CD4-positive, CD25-positive, alpha-beta regulatory T cell (primary cell): Measurements from ENCODE around the gene GARIN1A. TPM values are rescaled to one million over a fixed set of nuclear protein-coding genes. Genes with fewer than 3 reads are reported as not detected.
A peak's percentile ranks its signal among the peaks of the same experiment; 100 is the strongest.
"Not testable (repeated sequence)": the region's sequence is repeated elsewhere in the genome, so short reads cannot be mapped to it uniquely, and the experiment has no call there.

Experiments
- ATAC-seq, 2 donors: fragments of 150-1000 bp; cut with Tn5 transposase; one replicate each; pipeline ENCODE4 v1.10.0; 2021; ENCODE audit warnings: low read depth in 2 of 2, moderate number of reproducible peaks in 2 of 2, moderate library complexity in 1 of 2
- DNase-seq, 3 donors: peaks; one replicate each; pipeline versions ENCODE4 v3.0.0 to v3.0.0-alpha.2; 2012 to 2022; ENCODE audit warnings: mixed read lengths in 1 of 3
- H3K27ac ChIP-seq: one replicate; pipeline ENCODE4 v1.7.0; 2013; ENCODE audit warnings: mild to moderate bottlenecking, low read length; ENCODE audit not compliant: insufficient read depth, poor library complexity, severe bottlenecking
- H3K27me3 ChIP-seq: one replicate; pipeline ENCODE4 v1.7.0; 2013; ENCODE audit warnings: low read length; ENCODE audit not compliant: control insufficient read depth, insufficient read depth
- H3K36me3 ChIP-seq: one replicate; pipeline ENCODE4 v1.7.0; 2013; ENCODE audit warnings: mild to moderate bottlenecking, low read length, moderate library complexity; ENCODE audit not compliant: control insufficient read depth, insufficient read depth
- H3K4me1 ChIP-seq: 2 replicates; pipeline ENCODE4 v1.7.0; 2013; ENCODE audit warnings: mild to moderate bottlenecking, low read length; ENCODE audit not compliant: insufficient read depth, control insufficient read depth, poor library complexity, severe bottlenecking
- H3K4me3 ChIP-seq: one replicate; pipeline ENCODE4 v1.7.0; 2013; ENCODE audit warnings: low read depth, mild to moderate bottlenecking, low read length, moderate library complexity
- H3K9me3 ChIP-seq, 2 experiments: 1 replicate in 1 of 2; 2 replicates in 1 of 2; pipeline ENCODE4 v1.7.0; 2013; ENCODE audit warnings: low read length in 2 of 2, mild to moderate bottlenecking in 1 of 2, moderate library complexity in 1 of 2; ENCODE audit not compliant: control insufficient read depth in 2 of 2
- H3K27ac Mint-ChIP-seq, 3 donors: one replicate each; pipeline ENCODE4 v1.8.0; 2020 to 2022; ENCODE audit warnings: mild to moderate bottlenecking in 3 of 3, mixed read lengths in 3 of 3, moderate library complexity in 2 of 3
- H3K27me3 Mint-ChIP-seq: one replicate; pipeline ENCODE4 v1.8.0; 2022; ENCODE audit warnings: mild to moderate bottlenecking, mixed read lengths
- H3K36me3 Mint-ChIP-seq: one replicate; pipeline ENCODE4 v1.8.0; 2020; ENCODE audit warnings: mixed read lengths
- H3K4me1 Mint-ChIP-seq, 4 donors: one replicate each; pipeline ENCODE4 v1.8.0; 2020 to 2022; ENCODE audit warnings: mixed read lengths in 4 of 4, mild to moderate bottlenecking in 1 of 4
- H3K4me3 Mint-ChIP-seq, 4 donors: one replicate each; pipeline ENCODE4 v1.8.0; 2020 to 2022; ENCODE audit warnings: mild to moderate bottlenecking in 4 of 4, mixed read lengths in 4 of 4, moderate library complexity in 3 of 4
- H3K9me3 Mint-ChIP-seq, 7 donors: one replicate each; pipeline ENCODE4 v1.8.0; 2020 to 2022; ENCODE audit warnings: mixed read lengths in 7 of 7, mild to moderate bottlenecking in 3 of 7, moderate library complexity in 2 of 7
- polyA plus RNA-seq, 4 donors: library from polyadenylated mRNA; unstranded; fragments of 300-500 nt; fragmentation: Illumina TruSeq; gene quantifications; one replicate each; pipeline ENCODE4 v1.2.3, GENCODE V29; 2021
- total RNA-seq: library from RNA; stranded (reverse); gene quantifications from one replicate; pipeline ENCODE4 v1.2.3, GENCODE V29; 2022

The GARIN1A gene
- total RNA-seq (1.9 TPM), polyA plus RNA-seq (under 1 TPM in 1 of 4 donors, not detected in 3; 0.14 TPM)

DNA sequence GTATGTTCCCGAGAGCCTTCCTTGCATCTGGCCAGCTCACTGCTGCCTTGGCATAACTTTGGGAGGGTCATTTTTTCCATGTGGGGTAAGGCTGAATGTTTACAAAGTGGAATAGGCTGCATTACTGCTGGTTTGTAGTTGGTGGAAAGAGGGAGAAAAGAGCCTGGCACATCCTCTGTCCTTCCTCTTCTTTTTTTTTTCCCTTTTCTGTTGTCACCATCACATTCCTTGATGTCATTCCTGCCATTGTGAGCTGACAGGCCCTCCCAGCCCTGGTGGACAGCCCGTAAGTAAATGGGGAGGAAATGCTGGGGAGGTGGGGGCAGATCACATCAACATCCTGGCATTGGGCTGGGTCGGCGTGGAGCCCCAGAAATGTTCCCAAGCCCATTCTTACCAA lies at the start of gene GARIN1A:
Gene GARIN1A, plus strand, starts transcription at position 301 of the 400 bp plus-strand sequence. CDS start 106 bp downstream, outside the sequence.
- Mint-ChIP-seq H3K27ac (peak within 1 kb of the TSS in 2 of 3 donors; percentile 23 to 49), H3K4me1 (peaks cover 0 to 10% (median 2%) of the 10 kb centered on the region in 4 donors), H3K27me3 (peaks cover 24% of the 10 kb centered on the region), H3K9me3 (peaks cover 0 to 1% (median 0%) of the 10 kb centered on the region in 7 donors), H3K36me3 (no peaks in the 10 kb centered on the region), H3K4me3 (no peak within 1 kb of the TSS)
- ATAC-seq = no peak
- Histone ChIP-seq H3K27me3 (peaks cover 4% of the 10 kb centered on the region), H3K27ac (no peak within 1 kb of the TSS), H3K36me3 (no peaks in the 10 kb centered on the region), H3K4me1 (no peaks in the 10 kb centered on the region), H3K9me3 (no peaks in the 10 kb centered on the region), H3K4me3 (no peak within 1 kb of the TSS)
- no peak for DNase-seq

DNA sequence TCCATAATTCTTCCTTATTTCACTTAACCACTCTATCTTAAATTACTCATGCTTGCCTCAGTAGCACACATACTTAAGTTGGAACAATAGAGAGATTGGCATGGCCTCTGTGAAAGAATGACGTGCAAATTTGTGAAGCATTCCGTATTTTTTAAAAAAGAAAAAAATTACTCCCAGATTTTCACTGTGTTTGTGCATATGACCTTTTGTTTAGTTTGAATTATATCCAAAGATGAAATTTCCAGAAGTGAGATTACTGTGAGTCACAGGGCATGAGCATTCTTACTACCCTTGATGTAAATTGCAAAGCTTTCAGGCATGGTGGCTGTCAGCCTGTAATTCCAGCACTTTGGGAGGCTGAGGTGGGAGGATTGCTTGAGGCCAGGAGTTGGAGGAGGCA lies 45.0 kb upstream of the GARIN1A start:
- H3K27ac Mint-ChIP-seq, ATAC-seq, H3K27ac ChIP-seq, H3K9me3 ChIP-seq, H3K27me3 Mint-ChIP-seq, H3K9me3 Mint-ChIP-seq, H3K4me3 Mint-ChIP-seq, DNase-seq, H3K27me3 ChIP-seq, H3K4me1 Mint-ChIP-seq, H3K4me1 ChIP-seq, H3K4me3 ChIP-seq: not testable (repeated sequence)
- peaks cover 53% of the 10 kb centered on the region for H3K36me3 ChIP-seq
- peaks cover 28% of the 10 kb centered on the region for H3K36me3 Mint-ChIP-seq

DNA sequence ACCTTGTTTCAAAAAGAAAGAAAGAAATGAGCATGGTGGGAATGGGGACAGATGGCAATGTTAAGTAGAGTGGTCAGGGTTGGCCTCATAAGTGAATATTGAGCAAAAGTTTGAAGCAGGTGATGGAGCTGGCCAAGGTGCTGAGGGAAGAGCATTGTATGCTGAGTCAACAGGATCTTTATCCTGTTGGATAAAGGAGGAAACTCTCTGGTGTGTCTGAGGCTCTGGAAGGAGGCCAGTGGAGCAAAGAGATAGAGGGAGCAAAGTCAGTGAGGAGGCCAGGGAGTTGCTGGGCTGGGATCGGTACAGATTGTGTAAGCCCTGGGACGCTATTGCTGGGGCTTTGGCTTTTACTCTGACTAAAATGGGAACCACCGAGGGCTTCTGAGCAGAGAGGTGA lies 38.2 kb upstream of the GARIN1A start:
- not testable (repeated sequence) for H3K27ac ChIP-seq, H3K9me3 Mint-ChIP-seq, DNase-seq, H3K27me3 Mint-ChIP-seq, H3K4me3 Mint-ChIP-seq, H3K27me3 ChIP-seq, ATAC-seq, H3K9me3 ChIP-seq, H3K4me1 ChIP-seq, H3K4me1 Mint-ChIP-seq, H3K4me3 ChIP-seq
- H3K36me3 Mint-ChIP-seq = peaks cover 27% of the 10 kb centered on the region
- peak overlapping the region in 2 of 3 donors; percentile 1 to 20 for H3K27ac Mint-ChIP-seq
- peaks cover 32% of the 10 kb centered on the region for H3K36me3 ChIP-seq

DNA sequence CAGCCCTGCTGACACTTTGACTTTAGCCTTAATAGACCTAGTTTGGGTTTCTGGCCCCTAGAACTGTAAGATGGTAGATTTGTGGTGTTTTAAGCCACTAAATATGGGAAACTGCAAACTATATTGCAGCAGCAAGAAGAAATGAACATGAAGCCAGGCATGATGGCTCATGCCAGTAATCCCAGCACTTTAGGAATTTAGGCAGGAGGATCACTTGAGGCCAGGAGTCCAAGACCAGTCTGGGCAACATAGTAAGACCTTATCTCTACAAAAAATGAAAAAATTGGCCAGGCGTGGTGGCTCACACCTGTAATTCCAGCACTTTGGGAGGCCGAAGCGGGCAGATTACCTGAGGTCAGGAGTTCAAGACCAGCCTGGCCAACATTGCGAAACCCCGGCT lies 26.9 kb upstream of the GARIN1A start:
- H3K36me3 Mint-ChIP-seq, H3K9me3 ChIP-seq, H3K27ac Mint-ChIP-seq, H3K9me3 Mint-ChIP-seq, H3K27me3 Mint-ChIP-seq, H3K4me3 Mint-ChIP-seq, ATAC-seq, H3K27me3 ChIP-seq, H3K4me1 Mint-ChIP-seq, DNase-seq, H3K4me1 ChIP-seq, H3K27ac ChIP-seq, H3K4me3 ChIP-seq: not testable (repeated sequence)
- H3K36me3 ChIP-seq = peaks cover 15% of the 10 kb centered on the region

DNA sequence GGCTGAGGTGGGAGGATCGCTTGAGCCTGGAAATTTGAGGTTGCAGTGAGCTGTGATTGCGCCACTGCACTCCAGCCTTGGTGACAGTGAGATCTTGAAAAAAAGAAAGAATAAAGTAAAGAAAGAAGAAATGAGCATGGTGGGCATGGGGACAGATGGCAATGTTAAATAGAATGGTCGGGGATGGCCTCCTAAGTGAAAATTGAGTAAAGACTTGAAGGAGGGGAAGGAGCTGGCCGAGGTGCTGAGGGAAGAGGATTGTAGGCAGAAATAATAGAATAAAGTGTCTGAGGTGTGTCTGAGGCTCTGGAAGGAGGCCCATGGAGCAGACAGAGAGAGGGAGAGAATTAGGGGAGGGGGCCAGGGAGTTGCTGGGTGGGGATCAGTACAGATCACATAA lies 26.2 kb upstream of the GARIN1A start:
- peaks cover 14% of the 10 kb centered on the region for H3K36me3 ChIP-seq
- H3K27me3 ChIP-seq, DNase-seq, H3K36me3 Mint-ChIP-seq, H3K4me3 ChIP-seq, ATAC-seq, H3K27me3 Mint-ChIP-seq, H3K27ac ChIP-seq, H3K4me1 ChIP-seq, H3K9me3 ChIP-seq, H3K4me1 Mint-ChIP-seq, H3K9me3 Mint-ChIP-seq: not testable (repeated sequence)
- peak overlapping the region in 1 of 3 donors; percentile 82 for H3K27ac Mint-ChIP-seq
- peak overlapping the region in 1 of 4 donors; percentile 47 for H3K4me3 Mint-ChIP-seq

DNA sequence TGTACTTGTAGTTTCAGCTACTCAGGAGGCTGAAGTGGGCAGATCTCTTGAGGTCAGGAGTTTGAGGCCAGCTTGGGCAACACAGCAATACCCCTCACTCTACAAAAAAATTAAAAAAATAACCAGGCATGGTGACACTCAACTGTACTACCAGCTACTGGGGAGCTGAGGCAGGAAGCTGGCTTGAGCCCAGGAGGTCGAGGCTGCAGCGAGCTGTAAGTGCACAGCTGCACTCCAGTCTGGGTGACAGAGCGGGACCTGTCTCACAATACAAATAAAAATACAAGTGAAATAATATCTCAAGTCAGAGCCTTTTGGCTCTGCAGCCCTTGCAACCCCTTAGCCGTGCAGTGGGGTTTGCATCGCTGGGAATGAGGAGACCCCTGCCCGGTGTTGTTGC lies 25.2 kb upstream of the GARIN1A start:
- not testable (repeated sequence) for H3K27ac Mint-ChIP-seq, H3K27me3 ChIP-seq, H3K4me3 ChIP-seq, H3K9me3 ChIP-seq, H3K27me3 Mint-ChIP-seq, H3K4me3 Mint-ChIP-seq, ATAC-seq, H3K36me3 Mint-ChIP-seq, H3K4me1 ChIP-seq, H3K36me3 ChIP-seq, H3K9me3 Mint-ChIP-seq, H3K4me1 Mint-ChIP-seq, H3K27ac ChIP-seq, DNase-seq

DNA sequence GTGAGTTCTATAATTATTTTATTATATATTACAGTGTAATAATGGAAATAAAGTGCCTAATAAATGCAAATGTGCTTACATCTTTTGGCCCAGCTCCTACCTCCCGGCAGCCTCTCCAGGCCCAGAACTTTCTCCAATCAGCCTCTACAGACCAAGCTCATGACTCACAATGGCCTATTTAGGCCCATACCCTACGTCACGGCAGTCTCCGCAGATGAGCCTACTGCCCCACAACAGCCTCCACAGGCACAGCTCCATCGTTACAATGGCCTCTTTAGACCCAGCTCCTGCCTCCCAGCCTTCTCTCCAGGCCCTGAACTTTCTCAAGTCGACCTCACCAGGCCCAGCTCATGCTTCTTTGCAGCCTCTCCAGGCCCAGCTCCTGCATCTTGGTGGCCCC lies 21.0 kb upstream of the GARIN1A start:
- H3K9me3 Mint-ChIP-seq, H3K36me3 ChIP-seq, H3K27ac ChIP-seq, H3K27ac Mint-ChIP-seq, H3K4me3 Mint-ChIP-seq, H3K27me3 Mint-ChIP-seq, H3K27me3 ChIP-seq, H3K36me3 Mint-ChIP-seq, DNase-seq, H3K4me1 ChIP-seq, H3K4me1 Mint-ChIP-seq, H3K9me3 ChIP-seq, ATAC-seq, H3K4me3 ChIP-seq: not testable (repeated sequence)

DNA sequence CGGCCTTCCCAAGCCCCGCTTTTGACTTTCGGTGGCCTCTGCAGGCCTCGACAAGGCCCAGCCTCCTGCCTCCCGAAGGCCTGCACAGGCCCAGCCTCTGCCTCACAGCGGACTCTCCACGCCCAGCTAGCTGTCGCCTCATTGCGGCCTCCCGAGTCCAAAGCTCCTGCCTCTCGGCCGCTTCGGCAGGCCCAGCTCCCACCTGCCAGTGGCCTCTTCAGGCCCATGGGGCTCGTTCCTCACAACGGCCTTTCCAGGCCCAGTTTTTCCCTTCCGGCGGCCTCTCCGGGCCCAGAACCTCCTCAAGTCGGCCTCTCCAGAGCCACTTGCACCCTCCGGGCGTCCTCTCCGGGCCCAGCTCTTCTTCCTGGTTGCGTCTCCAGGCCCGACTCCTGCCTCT lies 19.5 kb upstream of the GARIN1A start:
- not testable (repeated sequence) for DNase-seq, H3K4me3 Mint-ChIP-seq, H3K27ac Mint-ChIP-seq, ATAC-seq, H3K4me1 Mint-ChIP-seq, H3K9me3 Mint-ChIP-seq, H3K27me3 ChIP-seq, H3K36me3 Mint-ChIP-seq, H3K4me1 ChIP-seq, H3K27ac ChIP-seq, H3K27me3 Mint-ChIP-seq, H3K4me3 ChIP-seq, H3K36me3 ChIP-seq, H3K9me3 ChIP-seq
